GM21360 (cell line): Measurements from ENCODE around the gene MYBPHL.
A peak's percentile ranks its signal among the peaks of the same experiment; 100 is the strongest.

Experiments
- ATAC-seq: cut with Tn5 transposase; IDR thresholded peaks from one replicate; pipeline ENCODE4 v1.9.1; 2021; ENCODE audit warnings: mild to moderate bottlenecking, moderate library complexity; ENCODE audit not compliant: unreplicated experiment

The MYBPHL gene

DNA sequence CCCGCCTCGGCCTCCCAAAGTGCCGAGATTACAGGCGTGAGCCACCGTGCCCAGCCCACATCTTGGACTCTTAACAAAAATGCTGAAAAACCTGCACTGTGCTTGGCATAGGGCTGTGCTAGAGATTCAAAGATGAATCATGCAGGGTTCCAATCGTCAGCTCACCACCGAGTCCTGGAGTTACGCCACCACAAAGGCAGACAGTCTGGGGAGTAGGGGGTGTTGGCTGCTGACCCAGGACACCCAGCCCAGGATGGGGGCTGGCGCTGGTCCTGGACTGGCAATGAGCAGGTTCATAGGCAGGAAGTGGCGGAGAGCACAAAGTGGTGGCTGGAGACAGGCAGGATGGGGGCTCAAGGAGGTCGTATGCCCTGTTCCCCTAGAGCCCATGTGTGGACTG, 39.8 kb downstream of the MYBPHL start:
- no peak for ATAC-seq

DNA sequence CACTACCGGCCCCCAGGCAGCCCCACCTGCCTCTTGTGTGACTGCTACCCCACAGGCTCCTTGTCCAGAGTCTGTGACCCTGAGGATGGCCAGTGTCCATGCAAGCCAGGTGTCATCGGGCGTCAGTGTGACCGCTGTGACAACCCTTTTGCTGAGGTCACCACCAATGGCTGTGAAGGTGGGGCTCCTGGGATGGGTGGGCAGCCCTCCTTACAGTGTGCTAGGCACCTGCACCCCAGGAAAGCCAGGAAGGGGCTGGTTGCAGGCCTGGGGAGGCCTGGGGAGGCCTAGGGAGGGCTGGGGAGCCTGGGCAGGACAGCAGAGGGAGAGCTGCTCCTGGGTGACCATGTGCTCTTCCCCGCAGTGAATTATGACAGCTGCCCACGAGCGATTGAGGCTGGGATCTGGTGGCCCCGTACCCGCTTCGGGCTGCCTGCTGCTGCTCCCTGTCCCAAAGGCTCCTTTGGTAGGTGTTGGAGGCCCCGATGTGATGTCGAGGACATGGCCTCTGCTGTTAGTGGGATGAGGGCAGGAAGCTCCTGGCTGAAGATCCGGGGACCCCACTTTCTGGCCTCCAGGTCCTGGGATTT, 41.0 kb downstream of the MYBPHL start:
- ATAC-seq: no peak

DNA sequence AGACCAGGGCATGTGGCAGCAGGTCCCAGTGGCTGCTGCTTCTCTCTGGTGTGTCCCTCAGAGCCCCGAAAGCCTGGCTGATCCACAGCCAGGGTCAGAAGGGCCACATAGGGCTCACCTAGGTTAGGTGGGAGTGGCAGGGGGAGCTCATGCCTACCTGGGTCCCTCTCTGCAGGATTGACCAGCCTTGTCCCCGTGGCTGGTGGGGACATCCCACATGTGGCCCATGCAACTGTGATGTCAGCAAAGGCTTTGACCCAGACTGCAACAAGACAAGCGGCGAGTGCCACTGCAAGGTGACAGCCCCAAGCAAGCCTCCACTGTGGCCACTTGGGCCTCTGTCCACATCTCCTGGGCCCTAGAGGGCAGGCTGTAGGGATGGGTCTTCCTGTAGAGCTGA, 41.8 kb downstream of the MYBPHL start:
- ATAC-seq: no peak

DNA sequence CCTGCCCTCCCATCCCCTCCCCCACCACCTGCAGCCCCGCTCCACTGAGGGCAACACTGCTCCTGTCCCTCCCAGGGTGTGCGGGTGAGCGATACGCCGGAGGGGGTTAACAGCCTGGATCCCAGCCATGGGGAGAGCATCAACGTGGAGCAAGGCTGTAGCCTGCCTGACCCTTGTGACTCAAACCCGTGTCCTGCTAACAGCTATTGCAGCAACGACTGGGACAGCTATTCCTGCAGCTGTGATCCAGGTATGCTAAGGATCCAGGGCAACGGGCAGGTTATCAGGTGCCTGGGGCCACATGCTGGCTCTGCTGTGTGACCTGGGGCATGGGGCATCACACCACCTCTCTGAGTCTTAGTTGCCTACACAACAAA, 42.4 kb downstream of the MYBPHL start:
- no peak for ATAC-seq

DNA sequence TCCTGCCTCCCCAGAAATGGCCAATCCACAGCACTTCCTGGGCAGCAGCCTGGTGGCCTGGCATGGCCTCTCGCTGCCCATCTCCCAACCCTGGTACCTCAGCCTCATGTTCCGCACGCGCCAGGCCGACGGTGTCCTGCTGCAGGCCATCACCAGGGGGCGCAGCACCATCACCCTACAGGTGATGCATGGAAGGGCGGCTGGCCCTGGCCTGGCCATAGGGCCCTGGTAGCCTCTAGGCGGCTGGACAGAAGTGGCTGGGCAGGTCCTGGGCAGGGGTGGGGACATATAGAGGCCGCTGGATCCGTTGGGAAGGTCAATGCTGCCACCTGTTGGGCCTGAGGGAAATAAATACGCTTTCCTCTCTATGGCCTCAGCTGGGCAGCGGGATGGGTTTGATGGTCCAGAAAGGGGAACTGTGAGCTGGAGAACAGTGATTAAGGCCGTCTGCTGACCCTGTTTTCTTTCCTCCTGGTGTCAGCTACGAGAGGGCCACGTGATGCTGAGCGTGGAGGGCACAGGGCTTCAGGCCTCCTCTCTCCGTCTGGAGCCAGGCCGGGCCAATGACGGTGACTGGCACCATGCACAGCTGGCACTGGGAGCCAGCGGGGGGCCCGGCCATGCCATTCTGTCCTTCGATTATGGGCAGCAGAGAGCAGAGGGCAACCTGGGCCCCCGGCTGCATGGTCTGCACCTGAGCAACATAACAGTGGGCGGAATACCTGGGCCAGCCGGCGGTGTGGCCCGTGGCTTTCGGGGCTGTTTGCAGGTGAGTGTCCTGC, 43.0 kb downstream of the MYBPHL start:
- ATAC-seq: peak; percentile 60

DNA sequence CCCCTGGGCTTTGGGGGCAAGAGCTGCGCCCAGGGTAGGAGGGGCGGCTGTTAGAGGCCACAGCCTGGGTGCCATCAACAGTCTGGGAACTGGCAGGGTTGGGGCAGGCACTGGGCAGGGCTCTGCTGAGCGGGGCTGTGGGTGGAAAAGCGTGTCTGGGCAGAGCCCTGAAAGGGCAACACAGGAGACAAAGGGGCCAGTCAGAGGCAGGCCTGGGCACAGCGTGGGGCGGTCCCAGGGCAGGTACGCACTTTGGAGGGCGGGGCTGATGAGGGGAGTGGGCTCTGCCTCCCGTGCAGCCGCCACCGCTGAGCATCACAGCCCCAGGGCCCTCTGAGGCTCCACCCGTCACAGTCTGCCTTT, 43.6 kb downstream of the MYBPHL start:
- ATAC-seq: no peak

DNA sequence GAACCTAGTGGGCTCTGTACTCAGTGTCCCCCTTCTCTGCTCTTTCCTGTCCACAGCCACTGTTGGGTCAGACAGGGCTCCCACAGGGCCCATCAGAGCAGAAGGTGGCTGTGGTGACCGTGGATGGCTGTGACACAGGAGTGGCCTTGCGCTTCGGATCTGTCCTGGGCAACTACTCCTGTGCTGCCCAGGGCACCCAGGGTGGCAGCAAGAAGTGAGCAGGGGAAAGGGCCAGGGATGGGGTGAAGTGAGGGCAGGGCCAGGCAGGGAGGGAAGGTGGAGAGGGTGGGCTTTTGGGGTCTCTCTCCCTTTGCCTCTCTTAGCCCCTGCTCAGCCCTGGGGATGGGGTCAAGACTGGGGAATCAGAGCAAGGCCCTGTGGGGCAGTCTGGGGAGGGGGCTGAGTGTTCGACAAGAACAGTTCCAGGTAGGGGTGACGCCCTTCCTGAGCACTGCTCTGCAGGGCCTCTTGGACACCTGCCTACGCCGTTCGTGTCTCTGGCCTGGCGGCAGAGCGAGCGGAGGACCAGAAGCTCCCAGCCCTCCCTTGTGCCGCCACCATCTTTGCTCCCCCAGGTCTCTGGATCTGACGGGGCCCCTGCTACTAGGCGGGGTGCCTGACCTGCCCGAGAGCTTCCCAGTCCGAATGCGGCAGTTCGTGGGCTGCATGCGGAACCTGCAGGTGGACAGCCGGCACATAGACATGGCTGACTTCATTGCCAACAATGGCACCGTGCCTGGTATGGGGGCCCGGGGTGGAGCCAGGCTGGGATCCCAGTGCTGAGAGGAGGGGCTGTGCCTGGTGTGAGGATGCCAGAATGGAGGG, 44.4 kb downstream of the MYBPHL start:
- ATAC-seq: no peak

DNA sequence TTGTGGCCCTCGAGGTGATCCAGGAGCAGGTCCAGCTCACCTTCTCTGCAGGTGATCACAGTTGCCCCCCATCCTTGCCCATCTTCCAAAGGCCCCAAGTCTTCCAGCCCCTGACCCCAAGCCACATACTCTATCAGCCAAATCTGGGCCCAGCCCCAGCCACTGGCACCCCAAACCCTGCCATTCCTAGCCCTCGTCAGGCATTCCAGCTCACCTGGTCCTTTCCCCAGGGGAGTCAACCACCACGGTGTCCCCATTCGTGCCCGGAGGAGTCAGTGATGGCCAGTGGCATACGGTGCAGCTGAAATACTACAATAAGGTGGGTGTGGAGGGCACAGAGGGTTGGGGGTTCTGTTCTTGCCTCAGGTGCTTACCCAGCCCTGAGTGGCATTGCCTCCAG, 45.2 kb downstream of the MYBPHL start:
- no peak for ATAC-seq

DNA sequence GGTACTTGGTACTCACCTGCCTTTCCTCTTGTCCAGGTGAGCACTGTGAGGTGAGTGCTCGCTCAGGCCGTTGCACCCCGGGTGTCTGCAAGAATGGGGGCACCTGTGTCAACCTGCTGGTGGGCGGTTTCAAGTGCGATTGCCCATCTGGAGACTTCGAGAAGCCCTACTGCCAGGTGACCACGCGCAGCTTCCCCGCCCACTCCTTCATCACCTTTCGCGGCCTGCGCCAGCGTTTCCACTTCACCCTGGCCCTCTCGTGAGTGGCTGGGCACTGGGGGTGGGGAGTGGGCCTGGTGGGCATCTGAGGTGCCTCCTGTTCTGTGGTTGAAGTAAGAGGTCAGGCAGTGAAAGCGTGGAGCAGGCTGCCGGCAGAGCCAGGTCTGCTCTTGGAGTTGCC, 45.8 kb downstream of the MYBPHL start:
- no peak for ATAC-seq

DNA sequence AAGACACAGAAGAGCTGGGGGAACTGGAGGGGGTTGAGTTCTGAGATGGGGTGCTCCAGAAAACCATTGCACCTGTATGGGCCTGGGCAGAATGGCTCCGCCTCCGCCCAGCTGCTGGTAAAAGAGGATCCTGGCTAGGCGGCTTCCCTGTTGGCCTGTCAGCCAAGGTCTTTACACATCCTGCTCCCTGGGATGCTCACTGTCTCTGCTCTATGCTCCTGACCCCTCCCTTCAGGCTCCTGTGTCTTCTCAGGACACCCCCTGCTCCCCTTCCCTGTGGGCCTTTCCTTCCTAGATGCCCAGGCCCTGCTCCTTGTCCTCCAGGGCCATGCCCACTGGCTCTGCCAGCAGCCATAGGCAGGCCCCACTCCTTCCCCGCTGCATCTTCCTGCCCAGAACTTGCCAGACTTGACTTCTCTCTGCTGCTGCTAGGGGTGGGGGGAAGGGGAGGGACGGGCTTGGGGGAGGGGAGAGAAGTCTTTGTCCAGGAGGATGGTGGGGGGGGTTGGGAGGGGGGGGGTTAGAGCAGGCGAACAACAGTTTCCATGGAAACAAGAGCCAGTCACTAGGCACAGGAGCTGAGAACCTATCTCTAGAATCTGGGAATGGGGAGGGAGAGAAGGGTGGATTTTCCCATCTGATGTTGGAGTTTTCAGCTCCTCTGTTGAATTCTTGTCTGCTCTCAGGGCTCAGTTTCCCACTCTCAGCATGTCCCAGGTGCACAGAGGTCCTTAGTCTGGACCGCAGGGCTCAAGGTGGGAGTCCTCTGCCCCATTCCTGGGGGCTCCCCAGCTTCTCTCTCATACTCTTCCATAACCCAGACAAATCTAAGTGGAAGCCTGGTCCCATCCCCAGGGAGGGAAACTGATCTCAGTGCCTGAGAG, 46.9 kb downstream of the MYBPHL start:
- no peak for ATAC-seq

DNA sequence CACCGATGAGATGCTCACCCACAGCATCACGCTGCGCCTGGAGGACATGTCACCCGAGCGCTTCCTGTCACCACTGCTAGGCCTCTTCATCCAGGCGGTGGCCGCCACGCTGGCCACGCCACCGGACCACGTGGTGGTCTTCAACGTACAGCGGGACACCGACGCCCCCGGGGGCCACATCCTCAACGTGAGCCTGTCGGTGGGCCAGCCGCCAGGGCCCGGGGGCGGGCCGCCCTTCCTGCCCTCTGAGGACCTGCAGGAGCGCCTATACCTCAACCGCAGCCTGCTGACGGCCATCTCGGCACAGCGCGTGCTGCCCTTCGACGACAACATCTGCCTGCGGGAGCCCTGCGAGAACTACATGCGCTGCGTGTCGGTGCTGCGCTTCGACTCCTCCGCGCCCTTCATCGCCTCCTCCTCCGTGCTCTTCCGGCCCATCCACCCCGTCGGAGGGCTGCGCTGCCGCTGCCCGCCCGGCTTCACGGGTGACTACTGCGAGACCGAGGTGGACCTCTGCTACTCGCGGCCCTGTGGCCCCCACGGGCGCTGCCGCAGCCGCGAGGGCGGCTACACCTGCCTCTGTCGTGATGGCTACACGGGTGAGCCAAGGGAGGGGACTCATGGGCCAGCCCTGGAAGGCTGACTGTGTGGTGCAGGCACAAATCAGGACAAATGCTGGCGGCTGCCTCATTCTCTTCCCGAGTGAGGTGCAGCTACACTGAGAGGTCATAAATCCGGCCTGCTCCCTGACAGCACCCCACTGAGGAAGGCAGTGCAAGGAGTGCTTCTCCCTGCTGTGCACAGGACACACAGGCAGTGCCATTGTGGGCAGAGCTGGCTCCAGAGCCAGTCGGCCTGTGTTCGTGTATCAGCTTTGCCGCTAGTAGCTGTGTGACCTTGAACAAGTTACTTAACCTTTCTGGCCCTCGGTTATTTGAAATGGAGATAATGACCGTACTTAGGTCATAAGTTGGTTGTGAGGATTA, 48.0 kb downstream of the MYBPHL start:
- ATAC-seq: no peak

DNA sequence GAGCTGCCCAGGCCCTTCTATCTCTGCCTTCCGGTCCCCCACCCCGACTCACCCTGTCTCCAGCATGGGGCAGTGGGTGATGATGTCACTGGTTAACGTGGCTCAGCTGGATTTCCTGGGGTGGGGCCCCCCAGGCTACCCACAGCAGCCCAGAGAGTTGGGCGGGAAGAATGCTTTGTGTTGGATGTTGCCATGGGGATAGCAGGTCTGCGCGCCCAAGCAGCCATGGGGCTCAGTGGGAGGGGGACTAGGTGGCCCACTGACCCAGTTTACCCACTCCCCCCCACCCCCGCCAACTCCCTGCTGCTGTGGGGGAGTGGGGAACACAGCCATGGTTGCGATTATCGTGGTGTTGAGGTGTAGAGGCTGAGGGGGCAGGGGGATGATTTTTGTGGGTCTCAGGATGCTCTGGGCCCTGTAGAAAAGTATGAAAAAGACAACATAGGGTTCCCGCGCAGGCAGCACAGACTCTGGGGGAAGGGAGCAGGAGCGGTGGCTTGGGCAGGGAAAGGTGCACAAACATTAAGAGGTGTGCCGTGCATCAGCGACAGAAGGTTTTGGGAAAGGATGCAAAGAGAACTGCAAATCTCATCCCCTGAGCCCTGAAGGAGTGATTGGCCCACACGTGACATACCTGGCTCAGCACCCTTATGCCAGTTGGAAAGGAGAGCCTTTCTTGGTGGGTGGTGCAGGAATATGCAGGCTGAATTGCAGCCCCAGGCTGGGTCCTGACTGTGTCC, 49.0 kb downstream of the MYBPHL start:
- ATAC-seq: no peak

DNA sequence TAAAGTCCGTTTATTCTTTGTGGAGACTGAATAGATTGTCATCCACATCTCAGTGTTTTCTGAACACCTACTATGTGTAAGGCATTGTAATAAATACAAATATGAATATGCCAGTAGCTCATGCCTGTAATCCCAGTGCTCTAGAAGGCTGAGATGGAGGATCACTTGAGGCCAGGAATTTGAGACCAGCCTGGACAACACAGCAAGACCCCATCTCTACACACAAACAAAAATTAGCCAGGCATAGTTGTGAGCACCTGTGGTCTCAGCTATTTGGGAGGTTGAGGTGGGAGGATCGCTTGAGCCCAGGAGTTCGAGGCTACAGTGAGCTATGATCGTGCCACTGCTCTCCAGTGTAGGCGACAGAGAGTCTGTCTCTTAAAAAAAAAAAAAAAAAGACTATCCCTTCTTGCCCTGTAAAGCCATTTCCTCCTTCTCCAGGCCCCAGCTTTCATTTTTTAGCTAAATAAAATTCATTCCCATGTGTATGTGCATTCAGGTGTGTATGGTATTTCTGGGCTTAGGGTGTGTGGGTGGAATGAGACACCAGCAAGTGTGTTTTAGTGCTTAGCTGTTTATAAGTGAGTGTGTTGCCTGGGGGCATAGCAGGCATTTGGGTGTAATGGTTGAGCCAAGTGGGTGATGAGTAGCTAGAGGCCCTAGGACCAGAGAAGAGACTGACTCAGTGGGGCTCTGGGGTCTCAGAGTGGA, 49.7 kb downstream of the MYBPHL start:
- no peak for ATAC-seq

DNA sequence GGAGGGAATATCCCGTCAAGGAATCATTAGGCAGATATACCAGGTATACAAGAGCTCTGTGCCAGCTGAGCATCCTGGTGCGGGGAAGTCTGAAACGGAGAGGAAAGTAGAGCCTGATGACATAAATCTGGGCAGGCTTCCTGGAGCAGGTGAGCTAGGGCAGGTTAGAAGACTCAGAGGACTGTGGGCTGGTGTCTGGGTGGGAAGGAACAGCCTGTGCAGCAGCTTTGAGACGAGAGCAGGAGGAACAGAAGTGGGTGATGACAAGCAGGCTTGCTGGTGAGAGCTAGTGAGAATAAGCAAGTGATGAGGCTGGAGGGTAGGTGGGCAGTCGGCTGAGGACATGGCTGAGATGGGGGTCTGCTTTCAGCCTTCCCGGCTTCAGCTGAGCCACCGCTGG, 50.7 kb downstream of the MYBPHL start:
- ATAC-seq: no peak

DNA sequence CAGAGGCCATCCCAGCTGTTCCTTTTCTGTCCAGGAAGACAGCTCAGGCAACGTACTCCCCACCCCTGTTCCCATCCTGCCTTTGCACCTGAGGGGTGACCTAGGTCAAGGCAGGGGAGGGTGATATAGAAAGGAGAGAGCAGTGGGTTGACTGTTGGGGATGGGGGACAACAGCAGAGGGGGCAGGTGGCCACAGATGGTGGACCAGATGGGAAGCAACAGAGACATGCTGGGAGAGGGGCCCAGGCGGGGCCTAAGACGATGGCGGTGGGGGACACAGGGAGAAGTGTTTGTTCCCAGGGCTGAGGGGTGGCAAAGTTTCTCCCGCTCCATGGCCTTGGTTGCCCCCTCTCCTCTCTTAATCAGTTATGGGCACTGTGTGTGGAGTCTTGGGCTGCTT, 51.1 kb downstream of the MYBPHL start:
- no peak for ATAC-seq

DNA sequence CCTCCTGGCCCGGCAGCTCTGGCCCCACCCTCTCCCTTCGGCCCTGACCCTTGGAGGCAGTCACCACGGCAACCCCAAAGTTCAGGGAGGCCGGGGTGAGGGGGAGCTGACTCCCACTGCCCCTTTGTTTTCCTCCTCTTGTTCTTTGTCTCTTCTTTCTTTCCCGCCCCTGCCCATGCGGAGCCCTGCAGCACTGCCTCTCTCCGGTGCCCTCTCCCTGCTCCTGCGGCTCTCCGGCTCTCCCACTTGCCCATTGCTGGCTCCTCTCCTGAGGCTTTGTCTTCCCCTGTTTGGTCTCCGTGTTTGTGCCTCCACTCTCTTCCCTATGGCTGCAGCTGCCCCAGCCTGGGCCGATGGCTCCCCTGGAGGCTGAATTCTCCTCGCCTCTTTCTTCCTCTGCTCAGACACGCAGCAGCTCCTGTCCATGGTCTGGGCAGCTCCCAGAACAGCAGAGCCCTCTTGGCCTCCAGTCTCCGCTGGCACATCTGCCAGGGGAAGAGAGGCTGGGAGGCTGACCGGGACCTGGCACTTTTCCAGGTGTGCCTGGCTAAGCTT, 51.6 kb downstream of the MYBPHL start:
- no peak for ATAC-seq

DNA sequence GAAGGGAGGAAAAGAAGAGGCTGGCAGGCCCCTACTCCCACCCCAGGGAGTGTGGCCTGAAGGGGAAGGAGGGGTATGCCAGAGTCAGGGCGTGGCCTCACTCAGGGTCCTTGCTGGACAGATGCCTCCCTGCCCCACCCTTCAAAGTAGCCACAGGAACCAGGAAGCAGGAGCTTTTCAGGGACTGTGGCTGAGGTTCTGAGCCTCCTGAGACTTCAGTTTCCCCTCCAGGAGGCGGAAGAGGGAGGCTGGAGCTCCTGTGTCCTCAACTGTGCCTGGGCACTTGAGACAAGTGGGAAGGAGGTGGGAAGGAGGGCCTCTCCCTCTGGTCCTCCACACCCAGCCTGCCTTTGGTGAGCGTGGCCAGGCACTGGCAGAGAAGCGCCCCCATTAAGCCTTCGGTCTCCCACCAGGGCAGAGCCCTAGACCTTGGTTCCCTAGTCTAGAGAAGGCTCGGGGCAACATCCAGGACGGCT, 52.2 kb downstream of the MYBPHL start:
- no peak for ATAC-seq
